ENCODE data around the gene NPPA. TPM values are rescaled to one million over a fixed set of nuclear protein-coding genes. Genes with fewer than 3 reads are reported as not detected.

The NPPA gene
- polyA plus RNA-seq, 4 donors: 0.74 to 1.2 TPM; not detected in 2

Other genes with a start within 250 kb of the NPPA start
- 1 to 10 TPM; 1.4 to 1.7 (median 1.5) TPM for gene FBXO2, start 193.4 kb downstream of the NPPA start, polyA plus RNA-seq (ENCODE audit: insufficient read length in 4 of 4)
- gene FBXO44, start 192.9 kb downstream of the NPPA start, polyA plus RNA-seq (ENCODE audit: insufficient read length in 4 of 4): 10 to 100 TPM; 13.7 to 23.2 (median 18.5) TPM
- gene FBXO6, start 183.6 kb downstream of the NPPA start, polyA plus RNA-seq (ENCODE audit: insufficient read length in 4 of 4): 1 to 10 TPM; 3.1 to 5.2 (median 4.2) TPM
- gene MAD2L2, start 166.6 kb downstream of the NPPA start, polyA plus RNA-seq (ENCODE audit: insufficient read length in 4 of 4): 10 to 100 TPM; 38.7 to 55.0 (median 48.0) TPM
- 1 to 10 TPM in 3 of 4 donors, under 1 TPM in 1; 0.68 to 1.2 (median 1.2) TPM for gene DRAXIN, start 156.1 kb downstream of the NPPA start, polyA plus RNA-seq (ENCODE audit: insufficient read length in 4 of 4)
- 10 to 100 TPM; 38.9 to 51.9 (median 47.9) TPM for gene AGTRAP, start 111.6 kb downstream of the NPPA start, polyA plus RNA-seq (ENCODE audit: insufficient read length in 4 of 4)
- gene C1orf167, start 85.6 kb downstream of the NPPA start, polyA plus RNA-seq (ENCODE audit: insufficient read length in 4 of 4): under 1 TPM; 0.06 to 0.86 (median 0.52) TPM
- gene MTHFR, start 41.8 kb downstream of the NPPA start, polyA plus RNA-seq (ENCODE audit: insufficient read length in 4 of 4): 10 to 100 TPM; 16.4 to 25.8 (median 20.8) TPM
- 10 to 100 TPM; 13.3 to 28.8 (median 20.7) TPM for gene CLCN6, start 41.6 kb downstream of the NPPA start, polyA plus RNA-seq (ENCODE audit: insufficient read length in 4 of 4)
- not detected for gene NPPB, start 11.2 kb upstream of the NPPA start, polyA plus RNA-seq (ENCODE audit: insufficient read length in 4 of 4)
- gene KIAA2013, start 78.6 kb upstream of the NPPA start, polyA plus RNA-seq (ENCODE audit: insufficient read length in 4 of 4): 10 to 100 TPM; 37.8 to 51.7 (median 45.8) TPM
- 100 to 1,000 TPM in 2 of 4 donors, 10 to 100 TPM in 2; 85.2 to 118 (median 99.9) TPM for gene PLOD1, start 86.9 kb upstream of the NPPA start, polyA plus RNA-seq (ENCODE audit: insufficient read length in 4 of 4)
- 10 to 100 TPM; 61.6 to 70.2 (median 65.5) TPM for gene MFN2, start 132.7 kb upstream of the NPPA start, polyA plus RNA-seq (ENCODE audit: insufficient read length in 4 of 4)
- 10 to 100 TPM; 20.9 to 37.9 (median 31.9) TPM for gene MIIP, start 171.7 kb upstream of the NPPA start, polyA plus RNA-seq (ENCODE audit: insufficient read length in 4 of 4)
- under 1 TPM; 0.28 to 0.92 (median 0.66) TPM for gene TNFRSF8, start 215.5 kb upstream of the NPPA start, polyA plus RNA-seq (ENCODE audit: insufficient read length in 4 of 4)

All from left renal cortex interstitium (tissue), 4 donors.